Endothelial cell of umbilical vein (primary cell): Measurements from ENCODE around the gene LHPP.

Experiments
- EZH2 ChIP-seq: IDR thresholded peaks from 2 replicates; pipeline ENCODE4 v1.6.1; 2012; ENCODE audit warnings: borderline replicate concordance, low read depth, mild to moderate bottlenecking, moderate library complexity, low read length, inconsistent platforms; ENCODE audit not compliant: severe bottlenecking
- GATA2 ChIP-seq: IDR thresholded peaks from 2 replicates; pipeline ENCODE4 v1.7.0; 2011; ENCODE audit warnings: low read depth, mild to moderate bottlenecking, moderate library complexity, mixed read lengths, low read length; ENCODE audit not compliant: insufficient read length, insufficient read depth
- MYC ChIP-seq: IDR thresholded peaks from one replicate; pipeline ENCODE4 v1.6.1; 2011; ENCODE audit warnings: mild to moderate bottlenecking, low read depth, low read length
- TF ChIP-seq, protein P1 (sequence below): IDR thresholded peaks from 2 replicates; pipeline ENCODE4 v1.6.1; 2011; ENCODE audit not compliant: insufficient read depth, insufficient read length
- TF ChIP-seq, protein P2 (sequence below), 2 donors: IDR thresholded peaks; 1 replicate in 1 of 2; 2 replicates in 1 of 2; pipeline ENCODE4 v1.5.1; 2011; ENCODE audit warnings: low read length in 2 of 2, mild to moderate bottlenecking in 2 of 2, moderate library complexity in 2 of 2, control low read depth in 1 of 2, inconsistent platforms in 1 of 2, low read depth in 1 of 2; ENCODE audit not compliant: insufficient read depth in 1 of 2; ENCODE audit errors: extremely low read depth in 1 of 2

DNA sequence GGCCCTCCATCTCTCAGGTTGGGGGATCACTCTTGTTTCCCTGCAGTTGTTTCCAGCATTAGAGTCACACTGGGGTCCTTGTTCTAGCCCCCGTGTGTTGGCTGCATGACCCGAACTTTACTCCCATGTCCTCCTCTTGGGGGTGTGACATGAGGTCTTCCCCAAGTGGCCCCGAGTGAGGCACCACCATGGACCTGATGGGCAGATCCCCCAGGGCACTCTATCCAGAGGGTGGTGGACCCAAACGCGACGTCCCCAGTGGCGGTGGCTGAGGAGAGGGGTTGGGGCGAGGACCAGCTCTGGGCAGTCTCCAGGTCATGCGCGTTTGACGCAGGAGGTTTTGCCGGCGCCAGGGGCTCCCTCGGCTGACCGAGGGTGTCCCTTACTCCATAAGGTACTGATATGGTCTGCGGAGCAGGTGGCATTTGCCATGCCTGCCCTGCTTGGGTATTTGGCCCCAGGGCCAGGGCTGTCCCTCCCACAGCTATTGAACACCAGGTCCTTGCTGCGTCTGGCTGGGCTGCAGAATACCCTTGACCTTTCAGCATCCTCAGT is 131.9 kb downstream of the LHPP start:
- TF ChIP-seq, protein P1, sequence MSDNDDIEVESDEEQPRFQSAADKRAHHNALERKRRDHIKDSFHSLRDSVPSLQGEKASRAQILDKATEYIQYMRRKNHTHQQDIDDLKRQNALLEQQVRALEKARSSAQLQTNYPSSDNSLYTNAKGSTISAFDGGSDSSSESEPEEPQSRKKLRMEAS, result no peak
- TF ChIP-seq, protein P2, sequence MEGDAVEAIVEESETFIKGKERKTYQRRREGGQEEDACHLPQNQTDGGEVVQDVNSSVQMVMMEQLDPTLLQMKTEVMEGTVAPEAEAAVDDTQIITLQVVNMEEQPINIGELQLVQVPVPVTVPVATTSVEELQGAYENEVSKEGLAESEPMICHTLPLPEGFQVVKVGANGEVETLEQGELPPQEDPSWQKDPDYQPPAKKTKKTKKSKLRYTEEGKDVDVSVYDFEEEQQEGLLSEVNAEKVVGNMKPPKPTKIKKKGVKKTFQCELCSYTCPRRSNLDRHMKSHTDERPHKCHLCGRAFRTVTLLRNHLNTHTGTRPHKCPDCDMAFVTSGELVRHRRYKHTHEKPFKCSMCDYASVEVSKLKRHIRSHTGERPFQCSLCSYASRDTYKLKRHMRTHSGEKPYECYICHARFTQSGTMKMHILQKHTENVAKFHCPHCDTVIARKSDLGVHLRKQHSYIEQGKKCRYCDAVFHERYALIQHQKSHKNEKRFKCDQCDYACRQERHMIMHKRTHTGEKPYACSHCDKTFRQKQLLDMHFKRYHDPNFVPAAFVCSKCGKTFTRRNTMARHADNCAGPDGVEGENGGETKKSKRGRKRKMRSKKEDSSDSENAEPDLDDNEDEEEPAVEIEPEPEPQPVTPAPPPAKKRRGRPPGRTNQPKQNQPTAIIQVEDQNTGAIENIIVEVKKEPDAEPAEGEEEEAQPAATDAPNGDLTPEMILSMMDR (IDR thresholded peaks at IDR 0.05; ENCODE audit: extremely low read depth in 1 of 2, insufficient read depth in 1 of 2, low read depth in 1 of 2, low read length in 2 of 2), result no peak
- TF ChIP-seq GATA2 (no peak), EZH2 (no peak), MYC (no peak)
